Measurements from ENCODE around the gene ZIC2.

ZIC2 gene

DNA sequence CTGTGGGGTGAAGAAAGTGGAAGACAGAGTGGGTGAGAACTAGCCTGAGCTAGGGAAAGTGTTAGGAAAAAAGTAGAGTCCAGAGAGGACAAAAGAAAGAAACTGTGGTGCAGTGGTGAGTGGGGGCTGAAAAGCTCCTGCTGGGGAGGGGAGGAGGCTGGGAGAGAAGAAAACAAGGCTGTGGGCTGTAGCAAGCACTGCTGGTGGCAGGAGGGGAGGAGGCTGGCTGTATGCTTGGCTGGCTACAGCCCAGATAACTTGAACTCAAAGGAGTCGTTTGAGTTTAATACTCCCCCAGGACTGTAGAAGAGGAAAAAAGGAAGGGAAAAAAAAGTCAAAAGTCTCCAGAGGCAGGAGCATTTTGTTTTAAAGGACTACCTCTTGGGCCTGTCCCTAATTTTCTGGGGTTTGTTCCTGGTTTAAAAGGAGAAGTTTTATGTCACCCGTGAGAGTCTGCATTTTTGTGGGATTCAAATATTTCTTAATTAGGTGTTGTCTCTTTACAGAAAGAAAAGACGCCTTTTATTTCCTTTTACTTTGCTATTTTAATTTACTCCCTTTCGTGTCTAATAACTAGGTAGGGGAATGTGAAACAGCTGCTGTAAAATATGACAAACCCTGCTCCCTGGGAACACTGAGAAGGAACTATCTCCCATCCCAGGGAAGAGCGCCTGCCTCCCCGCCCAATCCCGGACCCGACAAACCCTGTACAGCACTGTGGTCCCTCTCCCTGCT is 31.7 kb upstream of the ZIC2 start:
- Histone ChIP-seq H3K9me3 (ENCODE audit: control insufficient read depth, insufficient read depth, low read depth, low read length) (no peaks in the 10 kb centered on the region), H3K36me3 (ENCODE audit: control insufficient read depth in 2 of 2, insufficient read depth in 1 of 2, low read length in 2 of 2) (no peaks in the 10 kb centered on the region), H3K4me3 (ENCODE audit: low read depth, low read length) (no peak overlapping the region), H3K27ac (ENCODE audit: extremely low read depth, low read depth, low read length) (no peak overlapping the region), H3K4me1 (ENCODE audit: control insufficient read depth, insufficient read depth, low read length) (peaks cover 10% of the 10 kb centered on the region)
- POLR2A ChIA-PET, result interaction anchor here (0.6 kb wide), 1 partner anchor 33 kb away, joined by 8 read pairs; no protein-coding TSS in a partner anchor
- CTCF ChIA-PET, result interaction anchor here (0.6 to 0.7 kb wide), 2 partner anchors 9 to 825 kb away, joined by 3 to 4 read pairs; no protein-coding TSS in a partner anchor
- TF ChIP-seq ZNF341 (tag by site-specific recombination; IDR thresholded peaks at IDR 0.05; ENCODE audit: low read depth) (peak; percentile 45; the same call in 1 of the 2 replicates), HOXC10 (CRISPR knock-in tag; IDR thresholded peaks at IDR 0.05) (no peak), IKZF3 (tag by site-specific recombination; IDR thresholded peaks at IDR 0.05) (no peak), ZNF433 (tag by site-specific recombination; IDR thresholded peaks at IDR 0.05; ENCODE audit: low read depth) (no peak), ZNF2 (tag by site-specific recombination; IDR thresholded peaks at IDR 0.05) (no peak), ZNF48 (tag by site-specific recombination; IDR thresholded peaks at IDR 0.05) (no peak), GLIS1 (tag by site-specific recombination; IDR thresholded peaks at IDR 0.05) (peak; percentile 65), GLI4 (tag by site-specific recombination; IDR thresholded peaks at IDR 0.05) (no peak), KLF16 (tag by site-specific recombination; IDR thresholded peaks at IDR 0.05) (no peak), ZNF221 (tag by site-specific recombination; IDR thresholded peaks at IDR 0.05; ENCODE audit: borderline replicate concordance) (no peak), ZNF16 (tag by site-specific recombination; IDR thresholded peaks at IDR 0.05; ENCODE audit: low read depth) (no peak), PRDM1 (tag by site-specific recombination; IDR thresholded peaks at IDR 0.05) (peak; percentile 89), ZNF571 (tag by site-specific recombination; IDR thresholded peaks at IDR 0.05) (no peak), ZNF76 (tag by site-specific recombination; IDR thresholded peaks at IDR 0.05; ENCODE audit: borderline replicate concordance, low read depth) (no peak), GFI1B (tag by site-specific recombination; IDR thresholded peaks at IDR 0.05) (no peak), ZNF610 (tag by site-specific recombination; IDR thresholded peaks at IDR 0.05; ENCODE audit: borderline replicate concordance) (no peak), ZNF426 (tag by site-specific recombination; IDR thresholded peaks at IDR 0.05) (no peak), ZNF302 (tag by site-specific recombination; IDR thresholded peaks at IDR 0.05; ENCODE audit: low read depth) (no peak)
- TF ChIP-seq, protein P1, sequence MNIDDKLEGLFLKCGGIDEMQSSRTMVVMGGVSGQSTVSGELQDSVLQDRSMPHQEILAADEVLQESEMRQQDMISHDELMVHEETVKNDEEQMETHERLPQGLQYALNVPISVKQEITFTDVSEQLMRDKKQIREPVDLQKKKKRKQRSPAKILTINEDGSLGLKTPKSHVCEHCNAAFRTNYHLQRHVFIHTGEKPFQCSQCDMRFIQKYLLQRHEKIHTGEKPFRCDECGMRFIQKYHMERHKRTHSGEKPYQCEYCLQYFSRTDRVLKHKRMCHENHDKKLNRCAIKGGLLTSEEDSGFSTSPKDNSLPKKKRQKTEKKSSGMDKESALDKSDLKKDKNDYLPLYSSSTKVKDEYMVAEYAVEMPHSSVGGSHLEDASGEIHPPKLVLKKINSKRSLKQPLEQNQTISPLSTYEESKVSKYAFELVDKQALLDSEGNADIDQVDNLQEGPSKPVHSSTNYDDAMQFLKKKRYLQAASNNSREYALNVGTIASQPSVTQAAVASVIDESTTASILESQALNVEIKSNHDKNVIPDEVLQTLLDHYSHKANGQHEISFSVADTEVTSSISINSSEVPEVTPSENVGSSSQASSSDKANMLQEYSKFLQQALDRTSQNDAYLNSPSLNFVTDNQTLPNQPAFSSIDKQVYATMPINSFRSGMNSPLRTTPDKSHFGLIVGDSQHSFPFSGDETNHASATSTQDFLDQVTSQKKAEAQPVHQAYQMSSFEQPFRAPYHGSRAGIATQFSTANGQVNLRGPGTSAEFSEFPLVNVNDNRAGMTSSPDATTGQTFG (tag by site-specific recombination; IDR thresholded peaks at IDR 0.05; ENCODE audit: borderline replicate concordance), result no peak
- TF ChIP-seq, protein P2, sequence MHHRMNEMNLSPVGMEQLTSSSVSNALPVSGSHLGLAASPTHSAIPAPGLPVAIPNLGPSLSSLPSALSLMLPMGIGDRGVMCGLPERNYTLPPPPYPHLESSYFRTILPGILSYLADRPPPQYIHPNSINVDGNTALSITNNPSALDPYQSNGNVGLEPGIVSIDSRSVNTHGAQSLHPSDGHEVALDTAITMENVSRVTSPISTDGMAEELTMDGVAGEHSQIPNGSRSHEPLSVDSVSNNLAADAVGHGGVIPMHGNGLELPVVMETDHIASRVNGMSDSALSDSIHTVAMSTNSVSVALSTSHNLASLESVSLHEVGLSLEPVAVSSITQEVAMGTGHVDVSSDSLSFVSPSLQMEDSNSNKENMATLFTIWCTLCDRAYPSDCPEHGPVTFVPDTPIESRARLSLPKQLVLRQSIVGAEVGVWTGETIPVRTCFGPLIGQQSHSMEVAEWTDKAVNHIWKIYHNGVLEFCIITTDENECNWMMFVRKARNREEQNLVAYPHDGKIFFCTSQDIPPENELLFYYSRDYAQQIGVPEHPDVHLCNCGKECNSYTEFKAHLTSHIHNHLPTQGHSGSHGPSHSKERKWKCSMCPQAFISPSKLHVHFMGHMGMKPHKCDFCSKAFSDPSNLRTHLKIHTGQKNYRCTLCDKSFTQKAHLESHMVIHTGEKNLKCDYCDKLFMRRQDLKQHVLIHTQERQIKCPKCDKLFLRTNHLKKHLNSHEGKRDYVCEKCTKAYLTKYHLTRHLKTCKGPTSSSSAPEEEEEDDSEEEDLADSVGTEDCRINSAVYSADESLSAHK (tag by site-specific recombination; IDR thresholded peaks at IDR 0.05), result 0 out of 2 replicates have a peak, but pooled peaks have one; percentile 11
- TF ChIP-seq, protein P3, sequence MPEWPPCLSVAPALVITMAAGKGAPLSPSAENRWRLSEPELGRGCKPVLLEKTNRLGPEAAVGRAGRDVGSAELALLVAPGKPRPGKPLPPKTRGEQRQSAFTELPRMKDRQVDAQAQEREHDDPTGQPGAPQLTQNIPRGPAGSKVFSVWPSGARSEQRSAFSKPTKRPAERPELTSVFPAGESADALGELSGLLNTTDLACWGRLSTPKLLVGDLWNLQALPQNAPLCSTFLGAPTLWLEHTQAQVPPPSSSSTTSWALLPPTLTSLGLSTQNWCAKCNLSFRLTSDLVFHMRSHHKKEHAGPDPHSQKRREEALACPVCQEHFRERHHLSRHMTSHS (tag by site-specific recombination; IDR thresholded peaks at IDR 0.05), result no peak
- TF ChIP-seq, protein P4, sequence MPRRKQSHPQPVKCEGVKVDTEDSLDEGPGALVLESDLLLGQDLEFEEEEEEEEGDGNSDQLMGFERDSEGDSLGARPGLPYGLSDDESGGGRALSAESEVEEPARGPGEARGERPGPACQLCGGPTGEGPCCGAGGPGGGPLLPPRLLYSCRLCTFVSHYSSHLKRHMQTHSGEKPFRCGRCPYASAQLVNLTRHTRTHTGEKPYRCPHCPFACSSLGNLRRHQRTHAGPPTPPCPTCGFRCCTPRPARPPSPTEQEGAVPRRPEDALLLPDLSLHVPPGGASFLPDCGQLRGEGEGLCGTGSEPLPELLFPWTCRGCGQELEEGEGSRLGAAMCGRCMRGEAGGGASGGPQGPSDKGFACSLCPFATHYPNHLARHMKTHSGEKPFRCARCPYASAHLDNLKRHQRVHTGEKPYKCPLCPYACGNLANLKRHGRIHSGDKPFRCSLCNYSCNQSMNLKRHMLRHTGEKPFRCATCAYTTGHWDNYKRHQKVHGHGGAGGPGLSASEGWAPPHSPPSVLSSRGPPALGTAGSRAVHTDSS (tag by site-specific recombination; IDR thresholded peaks at IDR 0.05), result no peak
- TF ChIP-seq, protein P5, sequence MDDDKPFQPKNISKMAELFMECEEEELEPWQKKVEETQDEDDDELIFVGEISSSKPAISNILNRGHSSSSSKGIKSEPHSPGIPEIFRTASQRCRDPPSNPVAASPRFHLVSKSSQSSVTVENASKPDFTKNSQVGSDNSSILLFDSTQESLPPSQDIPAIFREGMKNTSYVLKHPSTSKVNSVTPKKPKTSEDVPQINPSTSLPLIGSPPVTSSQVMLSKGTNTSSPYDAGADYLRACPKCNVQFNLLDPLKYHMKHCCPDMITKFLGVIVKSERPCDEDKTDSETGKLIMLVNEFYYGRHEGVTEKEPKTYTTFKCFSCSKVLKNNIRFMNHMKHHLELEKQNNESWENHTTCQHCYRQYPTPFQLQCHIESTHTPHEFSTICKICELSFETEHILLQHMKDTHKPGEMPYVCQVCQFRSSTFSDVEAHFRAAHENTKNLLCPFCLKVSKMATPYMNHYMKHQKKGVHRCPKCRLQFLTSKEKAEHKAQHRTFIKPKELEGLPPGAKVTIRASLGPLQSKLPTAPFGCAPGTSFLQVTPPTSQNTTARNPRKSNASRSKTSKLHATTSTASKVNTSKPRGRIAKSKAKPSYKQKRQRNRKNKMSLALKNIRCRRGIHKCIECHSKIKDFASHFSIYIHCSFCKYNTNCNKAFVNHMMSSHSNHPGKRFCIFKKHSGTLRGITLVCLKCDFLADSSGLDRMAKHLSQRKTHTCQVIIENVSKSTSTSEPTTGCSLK (tag by site-specific recombination; IDR thresholded peaks at IDR 0.05), result no peak
- TF ChIP-seq, protein P6, sequence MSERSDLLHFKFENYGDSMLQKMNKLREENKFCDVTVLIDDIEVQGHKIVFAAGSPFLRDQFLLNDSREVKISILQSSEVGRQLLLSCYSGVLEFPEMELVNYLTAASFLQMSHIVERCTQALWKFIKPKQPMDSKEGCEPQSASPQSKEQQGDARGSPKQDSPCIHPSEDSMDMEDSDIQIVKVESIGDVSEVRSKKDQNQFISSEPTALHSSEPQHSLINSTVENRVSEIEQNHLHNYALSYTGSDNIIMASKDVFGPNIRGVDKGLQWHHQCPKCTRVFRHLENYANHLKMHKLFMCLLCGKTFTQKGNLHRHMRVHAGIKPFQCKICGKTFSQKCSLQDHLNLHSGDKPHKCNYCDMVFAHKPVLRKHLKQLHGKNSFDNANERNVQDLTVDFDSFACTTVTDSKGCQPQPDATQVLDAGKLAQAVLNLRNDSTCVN (tag by site-specific recombination; optimal IDR thresholded peaks at IDR 0.05), result no peak
- TF ChIP-seq, protein P7, sequence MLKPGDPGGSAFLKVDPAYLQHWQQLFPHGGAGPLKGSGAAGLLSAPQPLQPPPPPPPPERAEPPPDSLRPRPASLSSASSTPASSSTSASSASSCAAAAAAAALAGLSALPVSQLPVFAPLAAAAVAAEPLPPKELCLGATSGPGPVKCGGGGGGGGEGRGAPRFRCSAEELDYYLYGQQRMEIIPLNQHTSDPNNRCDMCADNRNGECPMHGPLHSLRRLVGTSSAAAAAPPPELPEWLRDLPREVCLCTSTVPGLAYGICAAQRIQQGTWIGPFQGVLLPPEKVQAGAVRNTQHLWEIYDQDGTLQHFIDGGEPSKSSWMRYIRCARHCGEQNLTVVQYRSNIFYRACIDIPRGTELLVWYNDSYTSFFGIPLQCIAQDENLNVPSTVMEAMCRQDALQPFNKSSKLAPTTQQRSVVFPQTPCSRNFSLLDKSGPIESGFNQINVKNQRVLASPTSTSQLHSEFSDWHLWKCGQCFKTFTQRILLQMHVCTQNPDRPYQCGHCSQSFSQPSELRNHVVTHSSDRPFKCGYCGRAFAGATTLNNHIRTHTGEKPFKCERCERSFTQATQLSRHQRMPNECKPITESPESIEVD (tag by site-specific recombination; IDR thresholded peaks at IDR 0.05), result peak; percentile 82
